ENCODE results near the gene USP28.
A peak's percentile ranks its signal among the peaks of the same experiment; 100 is the strongest.
"Not testable (repeated sequence)": the region's sequence is repeated elsewhere in the genome, so short reads cannot be mapped to it uniquely, and the experiment has no call there.

Gene USP28

DNA sequence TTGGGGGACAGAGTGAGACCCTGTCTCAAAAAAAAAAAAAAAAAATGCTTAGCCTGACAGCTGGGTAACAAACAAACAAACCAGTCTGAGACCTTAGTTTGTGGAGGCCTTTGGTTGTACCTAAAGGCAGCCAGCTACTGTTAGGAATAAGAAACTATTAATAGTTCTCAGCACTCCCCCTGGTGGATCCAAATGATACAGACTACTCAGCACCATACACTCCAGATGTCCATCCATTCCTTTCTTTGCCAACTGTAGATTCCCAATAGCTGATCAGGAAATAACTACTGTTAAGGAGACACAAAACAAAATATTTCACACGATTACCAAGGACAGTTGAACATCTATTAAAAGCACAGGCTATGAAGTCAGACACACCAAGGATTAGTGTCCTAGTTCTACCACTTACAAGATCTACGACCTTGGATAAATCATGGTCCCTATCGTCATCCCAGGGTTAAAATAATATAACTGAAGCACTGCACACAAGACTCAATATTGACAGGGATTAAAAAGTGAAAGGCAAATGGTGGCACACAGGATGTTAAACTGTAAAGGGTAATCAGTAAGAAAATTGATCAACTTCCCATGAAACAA lies 78.6 kb downstream of the USP28 start:
- no peak overlapping the region for H3K27ac ChIP-seq
- TF ChIP-seq ZFX (IDR thresholded peaks at IDR 0.05) = no peak
- TF ChIP-seq, protein P1, sequence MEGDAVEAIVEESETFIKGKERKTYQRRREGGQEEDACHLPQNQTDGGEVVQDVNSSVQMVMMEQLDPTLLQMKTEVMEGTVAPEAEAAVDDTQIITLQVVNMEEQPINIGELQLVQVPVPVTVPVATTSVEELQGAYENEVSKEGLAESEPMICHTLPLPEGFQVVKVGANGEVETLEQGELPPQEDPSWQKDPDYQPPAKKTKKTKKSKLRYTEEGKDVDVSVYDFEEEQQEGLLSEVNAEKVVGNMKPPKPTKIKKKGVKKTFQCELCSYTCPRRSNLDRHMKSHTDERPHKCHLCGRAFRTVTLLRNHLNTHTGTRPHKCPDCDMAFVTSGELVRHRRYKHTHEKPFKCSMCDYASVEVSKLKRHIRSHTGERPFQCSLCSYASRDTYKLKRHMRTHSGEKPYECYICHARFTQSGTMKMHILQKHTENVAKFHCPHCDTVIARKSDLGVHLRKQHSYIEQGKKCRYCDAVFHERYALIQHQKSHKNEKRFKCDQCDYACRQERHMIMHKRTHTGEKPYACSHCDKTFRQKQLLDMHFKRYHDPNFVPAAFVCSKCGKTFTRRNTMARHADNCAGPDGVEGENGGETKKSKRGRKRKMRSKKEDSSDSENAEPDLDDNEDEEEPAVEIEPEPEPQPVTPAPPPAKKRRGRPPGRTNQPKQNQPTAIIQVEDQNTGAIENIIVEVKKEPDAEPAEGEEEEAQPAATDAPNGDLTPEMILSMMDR (conservative IDR thresholded peaks at IDR 0.05) = peak; percentile 88

DNA sequence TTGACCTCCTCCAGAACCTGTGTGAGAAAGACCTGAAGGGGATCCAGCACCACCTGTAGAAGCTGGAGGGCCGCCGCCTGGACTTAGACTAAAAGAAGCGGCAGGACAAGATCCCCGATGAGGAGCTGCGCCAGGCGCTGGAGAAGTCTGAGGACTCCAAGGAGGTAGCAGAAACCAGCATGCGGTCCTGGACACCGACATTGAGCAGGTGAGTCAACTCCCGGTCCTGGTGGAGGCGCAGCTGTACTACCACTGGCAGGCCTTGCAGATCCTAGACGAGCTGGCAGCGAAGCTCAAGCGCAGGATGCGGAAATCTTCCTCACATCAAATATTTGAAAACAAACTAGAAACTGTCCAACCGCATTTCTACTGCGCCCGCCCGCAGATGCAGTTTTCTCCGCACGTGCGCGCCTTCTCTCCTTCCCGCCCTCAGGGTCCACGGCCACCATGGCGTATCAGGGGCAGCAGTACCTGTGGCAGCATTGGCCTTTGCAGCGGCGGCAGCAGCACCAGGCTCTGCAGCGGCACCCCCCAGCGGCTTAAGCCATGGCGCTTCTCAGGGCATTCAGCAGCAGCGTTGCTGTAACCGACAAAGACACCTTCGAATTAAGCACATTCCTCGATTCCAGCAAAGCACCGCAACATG lies 85.6 kb downstream of the USP28 start:
- TF ChIP-seq ZFX (IDR thresholded peaks at IDR 0.05) = no peak
- TF ChIP-seq, protein P1 (conservative IDR thresholded peaks at IDR 0.05) = no peak
- H3K27ac ChIP-seq = no peak overlapping the region

DNA sequence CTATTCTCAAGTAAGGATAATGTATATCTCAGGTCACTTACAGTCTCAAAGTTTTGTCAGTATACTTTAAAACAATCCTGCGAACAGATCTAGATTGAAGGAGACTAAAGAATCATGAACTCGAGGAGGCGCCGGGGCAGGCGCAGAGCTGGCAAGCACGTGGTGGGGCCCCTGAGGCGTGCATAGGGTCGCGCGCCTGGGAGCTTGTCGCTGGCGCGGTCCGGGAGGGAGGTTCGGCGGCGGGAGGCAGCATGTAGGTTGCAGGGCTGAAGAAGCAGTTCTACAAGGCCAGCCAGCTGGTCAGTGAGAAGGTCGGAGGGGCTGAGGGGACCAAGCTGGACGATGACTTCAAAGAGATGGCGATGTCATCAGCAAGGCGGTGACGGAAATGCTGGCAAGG lies 86.4 kb downstream of the USP28 start:
- H3K27ac ChIP-seq = not testable (repeated sequence)

DNA sequence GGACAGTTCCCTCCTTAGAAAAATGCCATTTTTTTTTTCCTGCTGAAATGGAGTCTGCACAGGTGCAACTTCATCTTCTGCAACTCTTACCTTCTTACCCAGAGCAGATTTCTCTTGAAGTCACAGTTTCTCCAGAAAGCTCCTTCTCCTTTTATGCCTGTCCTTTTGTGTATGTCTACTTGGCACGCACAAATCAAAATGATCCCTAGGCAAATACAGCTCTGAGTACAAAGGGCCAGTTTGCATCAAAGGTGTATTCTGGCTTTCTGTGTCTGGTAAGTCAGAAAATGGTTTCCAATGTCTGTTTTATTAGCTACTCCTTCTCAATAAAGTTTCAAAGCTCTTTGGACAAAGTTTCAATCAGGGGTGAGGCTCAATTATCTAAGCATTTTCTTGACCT lies 93.2 kb downstream of the USP28 start:
- TF ChIP-seq, protein P1 (conservative IDR thresholded peaks at IDR 0.05) = no peak
- TF ChIP-seq ZFX (IDR thresholded peaks at IDR 0.05) = no peak
- H3K27ac ChIP-seq = peak overlapping the region; percentile 42

DNA sequence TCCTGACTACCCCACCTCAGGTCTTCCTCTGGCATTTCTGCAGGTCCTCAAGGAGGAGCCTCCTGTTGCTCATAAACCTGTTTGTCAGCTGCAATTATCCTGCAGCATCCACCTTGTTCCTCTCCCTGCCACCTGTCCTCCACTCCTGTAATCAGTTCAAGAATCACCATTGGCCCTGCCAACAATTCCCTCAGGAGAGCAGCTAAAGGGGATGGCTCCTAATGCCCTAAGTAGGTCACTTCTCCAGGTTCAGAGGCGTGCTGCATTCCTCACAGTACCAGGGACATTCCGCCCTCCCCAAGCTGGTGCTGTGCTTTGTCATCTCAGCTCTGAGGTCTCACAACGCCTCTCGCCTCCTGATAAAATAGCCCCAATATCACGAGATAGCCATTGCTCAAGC lies 93.7 kb downstream of the USP28 start:
- TF ChIP-seq ZFX (IDR thresholded peaks at IDR 0.05) = no peak
- TF ChIP-seq, protein P1 (conservative IDR thresholded peaks at IDR 0.05) = no peak
- H3K27ac ChIP-seq = peak overlapping the region; percentile 42

DNA sequence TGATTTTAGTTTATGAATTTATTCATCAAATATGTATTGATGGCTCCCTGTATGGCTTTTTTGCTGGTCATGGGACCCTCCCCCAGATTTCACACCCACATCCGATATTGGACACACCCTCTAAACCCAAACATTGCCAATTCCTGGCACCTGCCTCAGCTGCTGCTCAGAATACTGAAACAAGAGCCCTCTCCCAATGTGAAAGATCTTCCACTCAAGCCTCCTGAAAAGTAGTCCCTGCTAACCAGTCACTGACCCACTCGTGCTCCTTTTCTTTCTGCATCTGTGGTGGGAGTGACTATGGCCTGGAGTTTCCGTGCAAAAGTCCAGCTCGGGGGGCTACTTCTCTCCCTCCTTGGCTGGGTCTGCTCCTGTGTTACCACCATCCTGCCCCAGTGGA lies 95.9 kb downstream of the USP28 start, which contains the start of gene CLDN25:
CLDN25 (plus strand) TSS at position 301 of the 400 bp plus-strand sequence; CDS start at position 301, 0 bp downstream.
- no peak within 1 kb of the TSS for H3K27ac ChIP-seq
- TF ChIP-seq, protein P1 (conservative IDR thresholded peaks at IDR 0.05) = no peak
- no peak for TF ChIP-seq ZFX (IDR thresholded peaks at IDR 0.05)

DNA sequence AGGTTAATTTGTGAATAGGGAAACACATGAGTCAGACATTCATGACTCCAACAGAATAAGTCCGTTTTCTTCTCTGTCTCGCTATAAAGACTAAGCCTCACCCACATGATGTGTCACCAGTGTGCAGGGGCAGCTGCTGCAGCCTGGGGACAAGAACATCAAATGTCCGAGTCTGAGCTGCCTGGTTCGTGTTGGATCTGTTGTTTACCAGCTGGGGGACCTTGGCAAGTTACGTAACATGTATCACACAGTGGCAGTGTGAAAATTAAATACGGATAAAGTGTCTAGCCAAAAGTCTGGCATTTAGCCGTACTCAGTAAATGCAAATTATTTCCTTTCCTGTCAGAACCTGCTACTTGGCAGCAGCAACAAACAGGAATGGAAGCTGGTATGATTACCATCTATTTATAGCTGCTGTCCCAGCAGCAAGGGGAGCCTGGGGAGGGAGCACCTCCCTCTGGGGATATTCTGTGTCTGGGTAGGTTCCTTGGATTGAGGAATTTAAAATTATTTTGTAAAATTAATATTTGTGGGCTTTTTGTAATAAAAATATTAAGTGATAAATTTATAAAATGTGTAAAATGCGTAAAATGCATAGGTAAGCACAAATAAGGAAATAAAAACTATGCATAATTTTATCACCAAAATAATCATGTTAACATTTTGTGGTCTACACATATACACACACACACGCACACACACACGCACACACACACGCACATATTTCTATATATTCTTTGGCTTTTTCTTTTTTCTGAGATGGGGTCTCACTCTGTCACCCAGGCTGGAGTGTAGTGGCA lies 97.1 kb downstream of the USP28 start:
- TF ChIP-seq, protein P1 (conservative IDR thresholded peaks at IDR 0.05) = no peak
- no peak for TF ChIP-seq ZFX (IDR thresholded peaks at IDR 0.05)
- H3K27ac ChIP-seq = no peak overlapping the region
